ENCODE measurements around the gene TBC1D14.

The TBC1D14 gene

DNA sequence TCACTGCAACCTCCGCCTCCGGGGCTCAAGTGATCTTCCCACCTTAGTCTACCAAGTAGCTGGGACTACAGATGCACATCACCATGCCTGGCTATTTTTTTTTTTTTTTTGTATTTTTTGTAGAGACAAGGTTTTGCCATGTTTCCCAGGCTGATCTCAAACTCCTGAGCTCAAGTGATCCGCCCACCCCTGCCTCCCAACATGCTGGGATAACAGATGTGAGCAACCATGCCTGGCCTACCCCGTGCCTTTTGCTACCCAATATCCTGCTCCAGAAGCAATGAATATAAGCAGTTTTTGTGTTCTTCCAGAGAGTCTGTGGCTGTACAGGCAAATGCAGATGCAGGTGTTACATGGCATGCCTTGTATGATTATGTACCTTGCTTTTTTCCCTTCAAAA, 50.5 kb downstream of the TBC1D14 start:
- no peak for TF ChIP-seq POLR2AphosphoS5 (IDR thresholded peaks at IDR 0.05; ENCODE audit: low read depth, low read length)
- no peak for TF ChIP-seq SIN3A (IDR thresholded peaks at IDR 0.05; ENCODE audit: borderline replicate concordance, insufficient read depth, low read length)
- TF ChIP-seq TAF1 (IDR thresholded peaks at IDR 0.05; ENCODE audit: borderline replicate concordance, insufficient read depth, low read length), result no peak
- no peak for TF ChIP-seq FOXP2 (optimal IDR thresholded peaks at IDR 0.05; ENCODE audit: borderline replicate concordance, extremely low read depth, extremely low read length, insufficient read depth)
- TF ChIP-seq, protein P1, sequence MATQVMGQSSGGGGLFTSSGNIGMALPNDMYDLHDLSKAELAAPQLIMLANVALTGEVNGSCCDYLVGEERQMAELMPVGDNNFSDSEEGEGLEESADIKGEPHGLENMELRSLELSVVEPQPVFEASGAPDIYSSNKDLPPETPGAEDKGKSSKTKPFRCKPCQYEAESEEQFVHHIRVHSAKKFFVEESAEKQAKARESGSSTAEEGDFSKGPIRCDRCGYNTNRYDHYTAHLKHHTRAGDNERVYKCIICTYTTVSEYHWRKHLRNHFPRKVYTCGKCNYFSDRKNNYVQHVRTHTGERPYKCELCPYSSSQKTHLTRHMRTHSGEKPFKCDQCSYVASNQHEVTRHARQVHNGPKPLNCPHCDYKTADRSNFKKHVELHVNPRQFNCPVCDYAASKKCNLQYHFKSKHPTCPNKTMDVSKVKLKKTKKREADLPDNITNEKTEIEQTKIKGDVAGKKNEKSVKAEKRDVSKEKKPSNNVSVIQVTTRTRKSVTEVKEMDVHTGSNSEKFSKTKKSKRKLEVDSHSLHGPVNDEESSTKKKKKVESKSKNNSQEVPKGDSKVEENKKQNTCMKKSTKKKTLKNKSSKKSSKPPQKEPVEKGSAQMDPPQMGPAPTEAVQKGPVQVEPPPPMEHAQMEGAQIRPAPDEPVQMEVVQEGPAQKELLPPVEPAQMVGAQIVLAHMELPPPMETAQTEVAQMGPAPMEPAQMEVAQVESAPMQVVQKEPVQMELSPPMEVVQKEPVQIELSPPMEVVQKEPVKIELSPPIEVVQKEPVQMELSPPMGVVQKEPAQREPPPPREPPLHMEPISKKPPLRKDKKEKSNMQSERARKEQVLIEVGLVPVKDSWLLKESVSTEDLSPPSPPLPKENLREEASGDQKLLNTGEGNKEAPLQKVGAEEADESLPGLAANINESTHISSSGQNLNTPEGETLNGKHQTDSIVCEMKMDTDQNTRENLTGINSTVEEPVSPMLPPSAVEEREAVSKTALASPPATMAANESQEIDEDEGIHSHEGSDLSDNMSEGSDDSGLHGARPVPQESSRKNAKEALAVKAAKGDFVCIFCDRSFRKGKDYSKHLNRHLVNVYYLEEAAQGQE (IDR thresholded peaks at IDR 0.05; ENCODE audit: insufficient read depth in 1 of 2, low read depth in 2 of 2, low read length in 2 of 2), result no peak

DNA sequence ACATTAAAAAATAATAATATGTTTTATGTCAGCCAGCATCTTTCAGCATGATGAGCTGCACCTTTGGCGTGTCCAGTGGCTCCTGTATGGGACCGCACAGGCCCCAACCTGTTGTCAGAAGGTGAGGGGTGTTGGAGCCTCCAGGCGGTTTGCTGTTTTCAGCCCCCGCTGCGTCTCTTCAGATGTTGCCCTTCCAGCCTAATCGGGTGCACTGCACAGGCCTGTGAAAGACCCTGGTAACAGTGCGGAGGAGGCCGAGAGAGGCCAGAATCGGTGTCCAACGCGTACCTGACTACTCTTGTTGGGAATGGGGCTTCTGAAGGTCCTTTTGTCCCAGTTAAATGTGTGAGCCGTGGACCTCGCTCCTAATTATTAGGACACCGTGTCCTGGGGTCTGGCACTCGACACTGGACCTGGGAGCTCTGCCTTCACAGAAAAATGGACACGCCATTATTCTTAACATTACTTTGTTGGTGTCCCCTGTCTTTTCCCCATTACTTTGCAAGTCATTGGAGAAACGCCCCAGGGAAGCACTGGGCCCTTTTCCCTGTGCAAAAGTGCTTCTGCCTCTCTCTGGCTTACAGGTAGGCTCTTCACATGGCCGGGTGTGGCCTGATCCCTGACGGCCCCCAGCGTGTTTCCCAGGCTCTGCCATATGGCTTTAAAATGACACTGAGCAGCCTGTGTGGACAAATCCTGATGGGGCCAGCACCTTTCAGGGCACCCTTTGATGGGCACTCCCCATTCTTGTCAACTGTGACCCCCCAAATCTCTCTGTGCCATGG, 51.2 kb downstream of the TBC1D14 start:
- TF ChIP-seq TAF1 (IDR thresholded peaks at IDR 0.05; ENCODE audit: borderline replicate concordance, insufficient read depth, low read length) (no peak), SIN3A (IDR thresholded peaks at IDR 0.05; ENCODE audit: borderline replicate concordance, insufficient read depth, low read length) (no peak), POLR2AphosphoS5 (IDR thresholded peaks at IDR 0.05; ENCODE audit: low read depth, low read length) (no peak), FOXP2 (optimal IDR thresholded peaks at IDR 0.05; ENCODE audit: borderline replicate concordance, extremely low read depth, extremely low read length, insufficient read depth) (no peak)
- TF ChIP-seq, protein P1 (IDR thresholded peaks at IDR 0.05; ENCODE audit: insufficient read depth in 1 of 2, low read depth in 2 of 2, low read length in 2 of 2), result no peak

DNA sequence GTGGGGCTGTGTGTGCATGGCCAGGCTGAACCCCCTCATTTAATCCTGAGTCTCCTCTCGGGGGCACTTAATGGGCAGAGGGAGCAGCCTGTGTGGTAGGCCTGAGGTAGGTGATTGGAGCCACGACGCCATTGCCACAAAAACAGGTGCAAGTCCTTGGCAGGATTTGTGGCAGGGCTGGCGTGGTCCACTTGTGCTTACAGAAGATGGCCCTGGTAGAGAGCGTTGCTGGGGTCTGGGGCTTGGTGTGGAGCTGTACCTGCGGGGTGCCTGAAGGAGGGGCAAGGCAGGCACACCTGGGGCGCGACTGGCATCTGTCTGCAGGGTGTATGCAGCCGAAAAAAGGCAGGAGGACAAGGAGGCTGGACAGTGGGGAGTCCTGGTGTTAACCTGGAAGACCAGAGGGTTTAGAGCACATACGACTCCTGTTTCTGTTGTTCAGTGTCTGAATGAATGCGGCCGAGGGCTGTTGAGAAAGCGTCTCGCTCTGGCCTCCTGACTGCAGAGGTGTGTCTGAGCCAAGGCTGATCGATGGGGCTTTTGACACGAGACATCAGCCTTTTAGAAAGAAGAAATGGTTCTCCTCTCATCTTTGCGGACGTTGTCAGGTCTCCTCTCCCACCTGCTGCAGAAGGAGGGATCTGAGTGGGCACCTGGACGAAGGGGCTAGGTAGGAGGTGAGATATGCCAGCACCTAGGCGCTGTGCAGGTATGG, 52.0 kb downstream of the TBC1D14 start:
- TF ChIP-seq FOXP2 (optimal IDR thresholded peaks at IDR 0.05; ENCODE audit: borderline replicate concordance, extremely low read depth, extremely low read length, insufficient read depth) (no peak), SIN3A (IDR thresholded peaks at IDR 0.05; ENCODE audit: borderline replicate concordance, insufficient read depth, low read length) (no peak), POLR2AphosphoS5 (IDR thresholded peaks at IDR 0.05; ENCODE audit: low read depth, low read length) (no peak), TAF1 (IDR thresholded peaks at IDR 0.05; ENCODE audit: borderline replicate concordance, insufficient read depth, low read length) (no peak)
- TF ChIP-seq, protein P1 (IDR thresholded peaks at IDR 0.05; ENCODE audit: insufficient read depth in 1 of 2, low read depth in 2 of 2, low read length in 2 of 2), result no peak

DNA sequence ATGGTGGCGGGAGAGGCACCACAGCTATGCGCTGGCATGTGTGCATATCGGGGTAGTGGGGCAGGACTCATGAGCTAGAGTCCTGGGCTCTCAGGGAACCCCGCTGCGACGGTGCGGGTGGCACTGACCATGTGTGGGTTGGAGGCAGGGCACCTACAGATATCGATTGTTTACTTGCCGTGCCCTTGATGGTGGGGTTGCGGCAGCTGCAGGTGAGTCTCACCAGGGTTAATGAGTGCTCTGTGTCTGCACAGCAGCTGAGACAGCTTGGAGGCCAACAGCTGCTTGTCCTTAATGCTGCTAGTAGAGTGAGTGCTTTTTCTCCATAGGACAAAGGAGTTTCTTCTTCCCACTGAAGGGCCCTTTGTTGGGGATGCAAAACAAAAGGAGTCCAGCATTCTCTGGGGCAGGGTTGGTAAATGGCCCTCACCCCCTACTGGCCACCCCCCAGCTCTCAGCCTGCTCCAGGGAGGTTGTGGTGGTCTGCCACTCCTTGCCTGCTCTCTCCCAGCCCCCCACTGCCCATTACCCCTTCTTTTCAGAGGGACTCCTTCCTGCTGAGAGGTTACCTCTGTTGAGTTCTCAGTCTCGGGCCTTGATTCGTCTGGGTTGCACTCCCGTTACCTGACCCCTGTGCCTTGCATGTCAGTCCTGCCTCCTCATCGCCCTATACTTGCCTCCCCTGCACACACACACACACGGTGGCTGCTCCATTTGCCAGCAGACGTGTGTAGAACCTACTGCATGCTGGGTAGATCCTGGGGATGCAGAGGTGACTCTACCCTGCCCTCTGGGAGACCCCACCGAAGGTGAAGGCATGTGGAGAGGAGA, 52.8 kb downstream of the TBC1D14 start:
- TF ChIP-seq POLR2AphosphoS5 (IDR thresholded peaks at IDR 0.05; ENCODE audit: low read depth, low read length), result no peak

DNA sequence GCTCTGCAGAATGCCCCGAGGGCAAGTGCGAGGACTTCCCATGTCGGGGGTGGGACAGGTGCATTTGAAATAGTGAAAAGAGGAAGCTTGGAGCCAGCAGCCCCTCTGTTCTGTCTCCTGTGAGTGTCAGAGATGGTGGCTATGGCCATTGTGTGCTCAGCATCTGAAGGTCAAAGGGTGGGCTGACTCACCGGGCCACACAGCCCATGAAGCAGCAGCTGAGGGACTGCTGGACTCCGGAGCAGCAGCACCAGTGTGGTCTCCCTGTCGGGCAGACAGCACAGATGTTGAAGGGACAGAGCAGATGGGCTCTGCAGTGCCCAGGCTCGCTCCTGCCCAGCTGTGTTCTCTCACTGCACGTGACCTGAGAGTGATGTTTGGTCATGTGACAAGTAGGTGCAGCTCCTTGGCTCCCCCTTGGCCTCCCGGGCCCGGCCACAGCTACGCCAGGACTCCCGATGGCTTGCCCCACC, 53.5 kb downstream of the TBC1D14 start:
- TF ChIP-seq FOXP2 (optimal IDR thresholded peaks at IDR 0.05; ENCODE audit: borderline replicate concordance, extremely low read depth, extremely low read length, insufficient read depth) (no peak), SIN3A (IDR thresholded peaks at IDR 0.05; ENCODE audit: borderline replicate concordance, insufficient read depth, low read length) (no peak), TAF1 (IDR thresholded peaks at IDR 0.05; ENCODE audit: borderline replicate concordance, insufficient read depth, low read length) (no peak), POLR2AphosphoS5 (IDR thresholded peaks at IDR 0.05; ENCODE audit: low read depth, low read length) (no peak)
- TF ChIP-seq, protein P1 (IDR thresholded peaks at IDR 0.05; ENCODE audit: insufficient read depth in 1 of 2, low read depth in 2 of 2, low read length in 2 of 2), result no peak

Measured in PFSK-1 (cell line).